ENCODE data around the gene SMTNL2.
"Not testable (repeated sequence)": the region's sequence is repeated elsewhere in the genome, so short reads cannot be mapped to it uniquely, and the experiment has no call there.

SMTNL2 gene

DNA sequence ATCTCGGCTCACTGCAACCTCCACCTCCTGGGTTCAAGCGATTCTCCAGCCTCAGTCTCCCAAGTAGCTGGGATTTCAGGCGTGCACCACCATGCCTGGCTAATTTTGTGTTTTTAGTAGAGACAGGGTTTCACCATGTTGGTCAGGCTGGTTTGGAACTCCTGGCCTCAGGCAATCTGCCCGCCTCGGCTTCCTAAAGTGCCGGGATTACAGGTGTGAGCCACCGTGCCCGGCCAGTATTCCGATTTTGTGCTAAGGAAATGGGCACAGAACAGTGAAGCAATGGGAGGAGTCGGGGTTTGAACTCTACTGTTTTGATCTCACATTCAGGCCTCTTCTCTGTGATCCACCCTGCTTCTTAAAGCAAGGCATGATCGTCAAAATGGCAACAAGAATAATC is 20.4 kb downstream of the SMTNL2 start:
- H3K36me3 ChIP-seq (ENCODE audit: insufficient read depth, low read length); H2AFZ ChIP-seq (ENCODE audit: low read length, unreplicated experiment); H3K27ac ChIP-seq (ENCODE audit: low read depth, low read length); H3K4me1 ChIP-seq (ENCODE audit: control insufficient read depth, insufficient read depth, low read length, unreplicated experiment); H3K79me2 ChIP-seq (ENCODE audit: control insufficient read depth, insufficient read depth, low read length, unreplicated experiment); H3K4me3 ChIP-seq (ENCODE audit: low read depth, low read length): not testable (repeated sequence)
- H3K27me3 ChIP-seq (ENCODE audit: insufficient read depth, low read length), result peaks cover 27% of the 10 kb centered on the region

DNA sequence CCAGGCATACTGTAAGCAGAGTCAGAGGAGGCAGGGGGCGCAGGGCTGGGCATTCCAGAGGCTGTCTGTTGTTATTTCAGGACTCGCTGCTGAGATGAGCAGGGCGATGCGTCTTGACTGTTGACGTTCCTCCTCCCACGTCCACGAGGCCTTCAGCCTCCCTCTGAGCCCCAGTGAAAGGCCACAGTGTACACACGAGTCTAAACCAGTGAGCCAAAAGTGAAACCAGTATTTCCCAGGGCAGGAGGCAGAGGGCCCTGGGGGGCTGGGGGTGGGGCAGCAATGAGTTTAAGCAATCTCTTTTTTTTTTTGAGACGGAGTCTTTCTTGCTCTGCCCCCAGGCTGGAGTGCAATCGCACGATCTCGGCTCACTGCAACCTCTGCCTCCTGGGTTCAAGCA is 21.5 kb downstream of the SMTNL2 start:
- Histone ChIP-seq H3K27ac (ENCODE audit: low read depth, low read length) (no peak overlapping the region), H3K36me3 (ENCODE audit: insufficient read depth, low read length) (no peaks in the 10 kb centered on the region), H3K4me3 (ENCODE audit: low read depth, low read length) (no peak overlapping the region), H3K27me3 (ENCODE audit: insufficient read depth, low read length) (peaks cover 28% of the 10 kb centered on the region), H2AFZ (ENCODE audit: low read length, unreplicated experiment) (no peak overlapping the region), H3K4me1 (ENCODE audit: control insufficient read depth, insufficient read depth, low read length, unreplicated experiment) (no peaks in the 10 kb centered on the region), H3K79me2 (ENCODE audit: control insufficient read depth, insufficient read depth, low read length, unreplicated experiment) (no peaks in the 10 kb centered on the region)

DNA sequence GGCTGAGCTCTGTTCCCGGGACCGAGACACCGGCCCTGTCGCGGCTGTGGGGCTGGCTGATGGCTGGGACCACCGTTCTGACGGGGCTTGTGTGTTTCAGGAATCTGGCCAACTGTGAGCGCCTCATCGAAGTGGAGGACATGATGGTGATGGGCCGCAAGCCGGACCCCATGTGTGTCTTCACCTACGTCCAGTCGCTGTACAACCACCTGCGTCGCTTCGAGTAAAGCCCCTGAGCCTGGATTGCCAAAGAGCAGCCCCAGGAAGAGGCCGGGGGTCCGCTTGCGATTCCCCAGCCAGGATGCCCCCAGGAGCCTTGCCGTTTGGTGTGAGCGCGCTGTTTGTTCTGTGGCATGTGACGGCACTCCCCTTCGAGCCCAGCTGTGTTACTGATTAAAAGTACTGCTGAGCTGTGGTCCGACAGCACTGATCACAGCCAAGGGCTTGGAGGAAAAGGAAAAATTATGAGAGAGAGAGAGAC is 23.0 kb downstream of the SMTNL2 start:
- no peaks in the 10 kb centered on the region for H3K4me1 ChIP-seq (ENCODE audit: control insufficient read depth, insufficient read depth, low read length, unreplicated experiment)
- H3K27me3 ChIP-seq (ENCODE audit: insufficient read depth, low read length), result peaks cover 26% of the 10 kb centered on the region
- H3K27ac ChIP-seq (ENCODE audit: low read depth, low read length), result no peak overlapping the region
- H3K4me3 ChIP-seq (ENCODE audit: low read depth, low read length), result no peak overlapping the region
- H2AFZ ChIP-seq (ENCODE audit: low read length, unreplicated experiment), result peak overlapping the region; percentile 69
- H3K79me2 ChIP-seq (ENCODE audit: control insufficient read depth, insufficient read depth, low read length, unreplicated experiment), result no peaks in the 10 kb centered on the region
- H3K36me3 ChIP-seq (ENCODE audit: insufficient read depth, low read length), result no peaks in the 10 kb centered on the region

DNA sequence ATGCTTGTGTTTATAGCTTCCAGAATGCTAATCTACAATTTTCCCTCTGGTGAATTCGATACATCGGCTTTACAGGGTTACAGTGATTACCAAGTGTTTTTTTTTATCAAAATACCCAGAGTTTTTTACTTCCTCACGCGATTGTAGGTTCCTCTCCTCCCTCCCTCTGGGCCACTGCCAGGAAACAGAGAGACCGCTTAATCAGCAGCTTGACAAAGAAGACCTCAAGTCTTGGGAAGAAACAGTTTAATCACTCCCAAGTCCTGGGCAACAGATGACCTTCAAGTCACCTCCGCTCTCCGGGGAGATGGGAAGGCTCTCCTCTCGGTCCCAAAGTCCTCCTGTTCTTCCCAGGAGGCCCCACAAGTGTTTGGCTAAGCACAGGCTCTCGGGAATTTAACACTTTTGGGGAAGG is 23.5 kb downstream of the SMTNL2 start:
- Histone ChIP-seq H3K27ac (ENCODE audit: low read depth, low read length) (no peak overlapping the region), H3K79me2 (ENCODE audit: control insufficient read depth, insufficient read depth, low read length, unreplicated experiment) (no peaks in the 10 kb centered on the region), H2AFZ (ENCODE audit: low read length, unreplicated experiment) (peak overlapping the region; percentile 69), H3K4me3 (ENCODE audit: low read depth, low read length) (no peak overlapping the region), H3K4me1 (ENCODE audit: control insufficient read depth, insufficient read depth, low read length, unreplicated experiment) (no peaks in the 10 kb centered on the region), H3K36me3 (ENCODE audit: insufficient read depth, low read length) (no peaks in the 10 kb centered on the region), H3K27me3 (ENCODE audit: insufficient read depth, low read length) (peaks cover 26% of the 10 kb centered on the region)

DNA sequence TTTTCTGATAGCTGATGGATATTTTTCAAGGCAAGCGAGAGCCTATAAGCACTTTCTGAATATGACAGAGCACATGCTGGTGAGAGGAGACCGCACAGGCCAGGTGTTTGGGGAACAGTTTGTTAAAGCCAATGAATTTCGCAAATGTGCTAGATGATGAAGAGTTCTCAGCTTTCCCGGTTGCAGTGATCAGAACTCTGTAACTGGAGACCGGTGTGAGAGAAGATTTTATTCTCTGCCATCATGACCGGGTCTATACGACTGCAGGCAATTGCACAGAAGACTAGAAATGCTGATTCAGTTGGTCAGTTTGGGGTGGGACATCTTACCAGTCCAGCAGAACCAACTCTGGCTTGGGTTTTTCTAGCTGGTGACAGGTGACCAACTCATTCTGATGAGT is 25.4 kb downstream of the SMTNL2 start:
- no peaks in the 10 kb centered on the region for H3K79me2 ChIP-seq (ENCODE audit: control insufficient read depth, insufficient read depth, low read length, unreplicated experiment)
- H3K27ac ChIP-seq (ENCODE audit: low read depth, low read length), result no peak overlapping the region
- no peaks in the 10 kb centered on the region for H3K36me3 ChIP-seq (ENCODE audit: insufficient read depth, low read length)
- H3K4me3 ChIP-seq (ENCODE audit: low read depth, low read length), result no peak overlapping the region
- peaks cover 26% of the 10 kb centered on the region for H3K27me3 ChIP-seq (ENCODE audit: insufficient read depth, low read length)
- no peak overlapping the region for H2AFZ ChIP-seq (ENCODE audit: low read length, unreplicated experiment)
- no peaks in the 10 kb centered on the region for H3K4me1 ChIP-seq (ENCODE audit: control insufficient read depth, insufficient read depth, low read length, unreplicated experiment)

DNA sequence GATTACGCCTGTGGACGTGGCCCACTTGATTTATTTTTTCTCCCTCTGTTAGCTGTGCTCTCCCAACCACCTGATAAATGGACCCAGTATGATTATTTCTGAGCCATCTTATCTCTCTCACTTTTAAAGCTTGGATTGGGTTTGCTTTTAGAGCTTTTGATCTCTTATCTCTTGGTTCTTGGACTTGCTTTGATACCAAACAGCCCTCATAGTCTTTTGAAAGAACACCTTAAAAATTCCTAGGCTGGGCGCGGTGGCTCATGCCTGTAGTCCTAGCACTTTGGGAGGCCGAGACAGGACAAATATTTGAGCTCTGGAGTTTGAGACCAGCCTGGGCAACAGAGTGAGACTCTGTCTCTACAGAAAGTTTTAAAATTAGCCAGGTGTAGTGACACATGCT is 25.8 kb downstream of the SMTNL2 start:
- Histone ChIP-seq H3K27me3 (ENCODE audit: insufficient read depth, low read length) (peaks cover 26% of the 10 kb centered on the region), H3K27ac (ENCODE audit: low read depth, low read length) (no peak overlapping the region), H3K4me3 (ENCODE audit: low read depth, low read length) (no peak overlapping the region), H3K79me2 (ENCODE audit: control insufficient read depth, insufficient read depth, low read length, unreplicated experiment) (no peaks in the 10 kb centered on the region), H3K36me3 (ENCODE audit: insufficient read depth, low read length) (no peaks in the 10 kb centered on the region), H3K4me1 (ENCODE audit: control insufficient read depth, insufficient read depth, low read length, unreplicated experiment) (no peaks in the 10 kb centered on the region), H2AFZ (ENCODE audit: low read length, unreplicated experiment) (no peak overlapping the region)

DNA sequence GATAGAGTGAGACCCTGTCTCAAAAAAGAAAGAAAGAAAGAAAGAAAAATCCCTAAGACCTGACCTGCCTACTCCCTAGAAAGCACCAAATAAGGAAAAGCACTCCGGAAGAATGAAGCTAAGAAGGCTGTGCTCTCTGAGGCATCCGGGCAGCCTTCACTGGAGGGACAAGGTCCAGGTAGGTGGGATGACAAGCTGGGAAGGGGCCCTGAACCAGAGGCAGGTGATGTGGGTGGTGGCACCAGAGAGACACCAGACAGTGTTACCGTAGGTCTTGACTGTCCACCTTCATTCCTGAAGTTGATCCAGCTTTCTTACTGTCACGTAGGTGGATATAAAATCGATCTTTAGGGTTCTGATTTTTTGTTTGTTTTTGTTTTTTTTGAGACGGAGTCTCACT is 26.3 kb downstream of the SMTNL2 start:
- no peak overlapping the region for H3K27ac ChIP-seq (ENCODE audit: low read depth, low read length)
- H3K4me1 ChIP-seq (ENCODE audit: control insufficient read depth, insufficient read depth, low read length, unreplicated experiment), result no peaks in the 10 kb centered on the region
- no peaks in the 10 kb centered on the region for H3K36me3 ChIP-seq (ENCODE audit: insufficient read depth, low read length)
- H3K4me3 ChIP-seq (ENCODE audit: low read depth, low read length), result no peak overlapping the region
- H3K79me2 ChIP-seq (ENCODE audit: control insufficient read depth, insufficient read depth, low read length, unreplicated experiment), result no peaks in the 10 kb centered on the region
- H2AFZ ChIP-seq (ENCODE audit: low read length, unreplicated experiment), result no peak overlapping the region
- H3K27me3 ChIP-seq (ENCODE audit: insufficient read depth, low read length), result peaks cover 26% of the 10 kb centered on the region

DNA sequence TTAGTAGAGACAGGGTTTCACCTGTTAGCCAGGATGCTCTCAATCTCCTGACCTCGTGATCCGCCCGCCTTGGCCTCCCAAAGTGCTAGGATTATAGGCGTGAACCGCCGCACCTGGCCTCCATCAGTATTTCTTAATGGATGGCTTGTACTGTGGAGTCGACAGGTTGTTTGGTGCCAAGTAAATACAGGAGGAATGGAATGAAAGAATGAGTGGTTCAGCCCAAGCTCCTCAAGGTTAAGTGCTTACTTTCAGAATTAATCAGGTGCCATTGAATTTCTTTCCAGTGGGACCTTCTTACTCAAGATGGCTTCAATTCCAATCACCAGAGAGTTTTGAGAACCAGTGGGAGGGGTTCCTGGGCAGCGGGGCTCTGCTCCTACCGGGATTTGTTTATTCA is 32.1 kb downstream of the SMTNL2 start:
- H3K27ac ChIP-seq (ENCODE audit: low read depth, low read length), result no peak overlapping the region
- H3K4me3 ChIP-seq (ENCODE audit: low read depth, low read length), result no peak overlapping the region

DNA sequence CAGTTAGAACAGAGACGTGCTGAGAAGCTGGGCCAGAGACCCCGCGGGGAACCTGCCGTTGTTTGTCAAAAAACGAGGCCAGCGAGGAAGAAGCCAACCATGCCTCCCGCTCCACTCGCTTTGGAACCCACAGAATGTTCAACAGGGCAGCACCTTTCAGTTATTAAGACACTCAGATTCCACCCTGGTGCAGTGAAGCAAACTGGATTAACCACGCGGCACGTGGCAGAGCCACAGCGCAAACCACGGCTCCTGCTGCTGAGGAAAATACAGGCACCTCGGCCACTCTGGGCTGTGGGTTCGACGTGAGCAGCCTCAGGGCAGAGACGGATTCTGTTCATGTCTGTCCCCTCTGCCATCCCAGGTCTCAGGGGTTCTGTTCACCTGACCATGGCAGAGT is 32.8 kb downstream of the SMTNL2 start:
- Histone ChIP-seq H3K4me1 (ENCODE audit: control insufficient read depth, insufficient read depth, low read length, unreplicated experiment) (no peaks in the 10 kb centered on the region), H2AFZ (ENCODE audit: low read length, unreplicated experiment) (no peak overlapping the region)

More for the DNA sequence above, 32.1 kb downstream of the SMTNL2 start:
- no peaks in the 10 kb centered on the region for H3K36me3 ChIP-seq (ENCODE audit: insufficient read depth, low read length)
- H2AFZ ChIP-seq (ENCODE audit: low read length, unreplicated experiment), result no peak overlapping the region
- H3K4me1 ChIP-seq (ENCODE audit: control insufficient read depth, insufficient read depth, low read length, unreplicated experiment), result no peaks in the 10 kb centered on the region
- peaks cover 19% of the 10 kb centered on the region for H3K27me3 ChIP-seq (ENCODE audit: insufficient read depth, low read length)
- H3K79me2 ChIP-seq (ENCODE audit: control insufficient read depth, insufficient read depth, low read length, unreplicated experiment), result no peaks in the 10 kb centered on the region

DNA sequence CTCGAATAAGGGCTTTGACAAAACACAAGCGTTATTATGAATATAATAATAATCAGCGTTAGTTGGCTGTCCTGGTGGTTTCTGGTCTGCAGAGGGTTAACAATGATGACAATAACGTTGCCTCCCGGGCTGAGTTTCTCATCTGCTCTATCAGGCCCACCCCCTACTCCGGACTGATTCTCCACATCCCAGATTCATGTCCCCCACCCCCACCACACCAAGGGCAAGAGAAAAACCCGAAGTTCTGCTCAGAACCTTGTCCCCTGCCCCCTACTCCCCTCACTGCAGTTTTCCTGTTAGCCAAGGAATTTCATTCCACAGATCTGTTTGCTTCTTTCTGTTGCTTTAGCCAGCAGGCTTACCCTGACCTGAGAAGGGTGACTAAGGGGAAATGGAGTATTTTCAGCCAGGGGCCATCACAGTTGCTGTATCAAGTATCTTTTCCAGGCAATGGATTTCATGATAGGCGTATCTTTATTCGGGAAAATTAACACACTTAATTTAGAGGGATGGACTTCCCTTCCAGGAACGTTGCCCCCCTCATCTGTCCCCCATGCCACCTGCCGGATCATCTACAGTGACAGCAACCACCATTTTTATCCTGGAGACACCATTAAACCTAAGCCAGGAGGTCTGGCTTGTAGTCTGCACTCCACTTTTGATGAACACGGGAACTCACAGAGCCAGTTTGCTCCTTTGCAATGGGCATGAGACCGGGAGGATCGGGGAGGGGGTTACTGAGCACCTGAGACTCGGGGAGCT is 33.4 kb downstream of the SMTNL2 start:
- no peaks in the 10 kb centered on the region for H3K4me1 ChIP-seq (ENCODE audit: control insufficient read depth, insufficient read depth, low read length, unreplicated experiment)
- no peak overlapping the region for H2AFZ ChIP-seq (ENCODE audit: low read length, unreplicated experiment)
- peaks cover 19% of the 10 kb centered on the region for H3K27me3 ChIP-seq (ENCODE audit: insufficient read depth, low read length)
- no peak overlapping the region for H3K27ac ChIP-seq (ENCODE audit: low read depth, low read length)
- no peaks in the 10 kb centered on the region for H3K36me3 ChIP-seq (ENCODE audit: insufficient read depth, low read length)
- H3K4me3 ChIP-seq (ENCODE audit: low read depth, low read length), result no peak overlapping the region
- no peaks in the 10 kb centered on the region for H3K79me2 ChIP-seq (ENCODE audit: control insufficient read depth, insufficient read depth, low read length, unreplicated experiment)

More for the DNA sequence above, 32.8 kb downstream of the SMTNL2 start:
- Histone ChIP-seq H3K27me3 (ENCODE audit: insufficient read depth, low read length) (peaks cover 19% of the 10 kb centered on the region), H3K36me3 (ENCODE audit: insufficient read depth, low read length) (no peaks in the 10 kb centered on the region), H3K4me3 (ENCODE audit: low read depth, low read length) (no peak overlapping the region), H3K79me2 (ENCODE audit: control insufficient read depth, insufficient read depth, low read length, unreplicated experiment) (no peaks in the 10 kb centered on the region), H3K27ac (ENCODE audit: low read depth, low read length) (no peak overlapping the region)

DNA sequence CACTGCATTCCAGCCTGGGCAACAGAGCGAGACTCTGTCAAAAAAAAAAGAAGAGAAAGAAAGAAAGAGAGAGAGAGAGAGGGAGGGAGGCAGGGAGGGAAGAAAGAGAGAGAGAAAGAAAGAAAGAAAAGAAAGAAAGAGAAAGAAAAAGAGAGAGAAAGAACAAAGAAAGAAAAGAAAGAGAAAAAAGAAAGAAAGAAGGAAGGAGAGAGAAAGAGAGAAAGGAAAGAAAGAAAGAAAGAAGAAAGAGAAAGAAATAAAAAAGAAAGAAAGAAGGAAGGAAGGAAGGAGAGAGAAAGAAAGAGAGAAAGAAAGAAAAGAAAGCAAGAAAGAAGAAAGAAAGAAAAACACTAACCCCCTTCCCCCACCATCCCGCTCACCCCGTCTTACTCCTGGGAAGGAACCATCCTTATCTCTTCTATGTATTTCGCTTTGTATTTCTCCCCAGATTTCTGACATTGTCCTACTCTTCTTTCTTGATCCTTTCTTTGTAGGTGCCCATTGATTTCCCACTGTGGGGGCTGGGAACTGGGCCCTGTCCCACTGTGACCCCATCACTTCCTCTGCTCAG is 36.3 kb downstream of the SMTNL2 start:
- Histone ChIP-seq H3K79me2 (ENCODE audit: control insufficient read depth, insufficient read depth, low read length, unreplicated experiment) (no peaks in the 10 kb centered on the region), H3K27ac (ENCODE audit: low read depth, low read length) (no peak overlapping the region), H3K4me3 (ENCODE audit: low read depth, low read length) (no peak overlapping the region), H2AFZ (ENCODE audit: low read length, unreplicated experiment) (no peak overlapping the region), H3K27me3 (ENCODE audit: insufficient read depth, low read length) (peaks cover 24% of the 10 kb centered on the region), H3K36me3 (ENCODE audit: insufficient read depth, low read length) (no peaks in the 10 kb centered on the region), H3K4me1 (ENCODE audit: control insufficient read depth, insufficient read depth, low read length, unreplicated experiment) (peaks cover 13% of the 10 kb centered on the region)
